Effector CD4-positive, alpha-beta T cell (primary cell): ENCODE data around the gene VPS45.
"Not testable (repeated sequence)": the region's sequence is repeated elsewhere in the genome, so short reads cannot be mapped to it uniquely, and the experiment has no call there.

ENCODE experiments used
- DNase-seq: peaks from one replicate; pipeline ENCODE4 v3.0.0-alpha.2; 2020

The VPS45 gene

DNA sequence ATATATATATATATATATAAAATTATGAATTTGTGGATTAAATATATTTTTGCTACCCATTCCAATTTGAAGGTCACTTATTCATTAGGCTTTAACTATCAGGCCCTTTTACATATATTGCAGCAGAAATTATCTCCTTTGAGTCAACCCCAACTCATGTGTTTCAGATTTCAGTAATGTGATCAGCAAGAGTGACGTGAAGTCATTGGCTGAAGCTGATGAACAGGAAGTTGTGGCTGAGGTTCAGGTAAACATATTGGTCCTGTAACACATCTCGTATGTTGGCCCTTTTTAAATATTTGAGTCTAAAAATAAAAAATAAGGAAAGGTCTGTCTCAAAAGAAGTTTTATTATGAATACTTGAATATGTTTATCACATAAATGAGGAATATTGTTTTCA is 8.5 kb downstream of the VPS45 start:
- no peak for DNase-seq

DNA sequence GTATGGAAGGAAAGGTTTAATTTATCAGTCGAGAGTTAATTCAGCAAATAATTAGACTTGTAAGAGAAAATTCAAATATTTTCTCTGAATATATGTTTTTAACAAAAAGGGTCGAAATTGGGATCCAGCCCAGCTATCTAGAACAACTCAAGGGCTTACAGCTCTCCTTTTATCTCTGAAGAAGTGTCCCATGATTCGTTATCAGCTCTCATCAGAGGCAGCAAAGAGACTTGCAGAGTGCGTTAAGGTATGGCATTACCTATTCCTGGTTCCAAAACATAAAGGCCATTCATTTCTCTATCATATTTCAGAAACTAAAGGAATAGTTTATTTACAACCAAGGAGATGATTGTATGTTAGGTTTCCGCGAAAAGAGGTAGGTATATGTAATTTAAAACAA is 9.4 kb downstream of the VPS45 start:
- DNase-seq: no peak

DNA sequence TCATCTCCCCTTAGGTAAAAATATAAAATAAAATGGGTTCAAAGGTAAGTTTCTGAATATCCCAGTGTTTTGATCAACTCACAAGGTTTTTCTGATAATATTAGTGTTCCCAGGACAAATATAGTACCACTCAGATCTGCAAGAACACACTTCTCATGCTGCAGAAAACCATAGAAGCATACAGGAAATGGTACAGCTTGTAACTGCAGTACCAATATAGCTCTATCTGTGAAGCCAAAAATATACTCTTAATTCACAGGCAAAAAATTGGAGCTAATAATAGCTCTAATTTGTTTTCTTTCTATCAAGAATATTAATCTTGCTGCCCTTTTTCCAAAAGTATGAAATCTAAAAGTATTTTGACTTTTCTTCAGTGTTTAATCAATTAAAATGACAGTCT is 13.2 kb downstream of the VPS45 start:
- no peak for DNase-seq

DNA sequence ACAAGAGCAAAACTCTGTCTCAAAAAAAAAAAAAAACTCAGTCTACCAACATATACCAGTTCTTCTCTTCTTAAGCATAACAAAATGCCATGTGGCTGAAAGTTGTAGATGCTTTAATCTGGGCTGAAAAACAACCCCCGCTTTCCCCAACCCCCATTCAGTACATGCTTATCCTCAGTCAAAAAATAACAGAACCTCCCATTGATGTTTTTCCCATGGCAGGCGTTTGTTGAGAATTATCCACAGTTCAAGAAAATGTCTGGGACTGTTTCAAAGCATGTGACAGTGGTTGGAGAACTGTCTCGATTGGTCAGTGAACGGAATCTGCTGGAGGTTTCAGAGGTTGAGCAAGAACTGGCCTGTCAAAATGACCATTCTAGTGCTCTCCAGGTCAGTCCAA is 14.9 kb downstream of the VPS45 start:
- DNase-seq: no peak

DNA sequence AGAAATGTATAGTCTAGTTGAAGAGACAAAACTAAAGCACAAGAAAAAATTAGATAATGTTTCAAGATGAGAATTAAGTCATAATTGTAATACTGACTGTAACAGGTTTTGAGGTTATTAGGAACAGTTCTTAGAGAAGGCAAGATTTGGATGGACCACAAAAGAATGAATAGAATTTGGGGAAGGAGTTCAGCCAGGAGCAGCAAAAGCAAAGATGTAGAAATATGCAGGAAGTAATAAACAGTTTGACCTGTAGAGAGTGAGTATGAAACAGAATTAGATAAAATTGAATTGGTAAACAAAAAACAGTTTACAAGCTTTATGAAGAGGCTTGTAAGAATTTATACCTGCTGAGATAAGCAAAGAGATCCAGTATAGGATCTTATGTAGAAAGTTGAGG is 16.3 kb downstream of the VPS45 start:
- DNase-seq: no peak

DNA sequence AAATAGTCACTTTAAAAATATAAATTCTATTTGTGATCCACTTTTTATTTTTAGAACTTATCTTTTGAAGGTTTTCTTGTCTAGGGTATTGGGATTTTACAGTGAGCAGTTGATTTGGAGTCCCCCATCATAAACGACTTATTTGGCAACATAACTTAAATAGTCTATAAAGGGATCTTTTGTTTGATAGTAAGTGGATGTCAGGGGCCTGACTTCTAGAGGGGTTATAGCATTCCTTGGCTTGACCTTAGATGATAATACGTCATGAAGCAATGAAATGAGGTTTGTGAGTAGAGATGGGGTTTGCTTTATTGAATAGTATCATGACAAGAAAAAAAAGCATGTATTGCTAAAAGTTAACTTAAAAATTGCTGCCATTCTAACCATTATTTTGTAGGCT is 17.8 kb downstream of the VPS45 start:
- DNase-seq: no peak

DNA sequence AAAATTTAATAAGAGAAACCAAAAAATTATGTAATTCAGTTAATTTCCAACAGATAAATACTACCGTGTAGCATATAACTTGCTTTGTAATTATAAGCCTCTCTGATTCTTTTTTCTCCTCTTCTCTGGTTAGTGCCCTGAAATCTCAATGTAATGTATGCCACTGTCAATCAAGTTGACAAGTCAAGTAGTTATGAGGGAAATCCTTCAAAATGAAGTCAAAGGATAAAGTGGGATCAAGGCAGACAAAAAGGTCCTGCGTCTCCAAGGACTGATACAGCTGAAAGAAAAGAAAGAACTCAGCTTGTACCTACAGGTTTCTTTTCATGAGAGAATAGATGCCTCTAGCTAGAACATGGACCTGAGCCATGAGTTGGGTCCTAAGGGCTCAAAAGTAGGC is 19.8 kb downstream of the VPS45 start:
- DNase-seq: no peak

DNA sequence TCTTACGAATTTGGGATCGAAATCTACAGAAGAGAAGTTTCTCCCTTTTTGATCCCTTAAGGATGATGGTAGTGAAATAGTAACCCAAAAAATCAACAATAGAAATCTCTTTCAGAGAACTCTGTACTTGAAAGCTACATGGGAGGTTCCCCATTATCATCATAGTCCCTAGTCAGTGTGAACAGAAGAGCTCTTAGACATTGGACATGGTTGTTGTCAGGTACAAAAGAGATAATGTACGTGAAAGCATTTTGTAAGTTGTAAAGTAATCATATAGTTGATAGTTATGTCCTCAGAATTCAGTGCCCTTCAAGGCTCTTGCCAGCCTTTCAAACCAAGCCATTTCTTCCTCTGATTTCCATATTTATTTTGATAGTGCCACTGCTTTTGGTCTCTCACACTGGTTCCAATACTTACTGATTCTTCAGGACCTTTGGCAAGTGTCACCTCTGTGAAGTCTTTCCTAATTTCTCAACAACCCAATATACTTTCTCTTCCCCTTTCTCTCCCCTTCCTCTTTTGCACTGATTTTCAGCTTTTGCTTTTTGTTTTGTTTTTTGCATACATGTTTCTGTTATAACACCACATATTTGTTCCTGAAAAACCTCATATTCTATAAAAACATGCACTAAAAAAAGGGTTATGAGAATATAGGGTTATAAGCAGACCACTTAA is 22.4 kb downstream of the VPS45 start:
- DNase-seq: no peak

DNA sequence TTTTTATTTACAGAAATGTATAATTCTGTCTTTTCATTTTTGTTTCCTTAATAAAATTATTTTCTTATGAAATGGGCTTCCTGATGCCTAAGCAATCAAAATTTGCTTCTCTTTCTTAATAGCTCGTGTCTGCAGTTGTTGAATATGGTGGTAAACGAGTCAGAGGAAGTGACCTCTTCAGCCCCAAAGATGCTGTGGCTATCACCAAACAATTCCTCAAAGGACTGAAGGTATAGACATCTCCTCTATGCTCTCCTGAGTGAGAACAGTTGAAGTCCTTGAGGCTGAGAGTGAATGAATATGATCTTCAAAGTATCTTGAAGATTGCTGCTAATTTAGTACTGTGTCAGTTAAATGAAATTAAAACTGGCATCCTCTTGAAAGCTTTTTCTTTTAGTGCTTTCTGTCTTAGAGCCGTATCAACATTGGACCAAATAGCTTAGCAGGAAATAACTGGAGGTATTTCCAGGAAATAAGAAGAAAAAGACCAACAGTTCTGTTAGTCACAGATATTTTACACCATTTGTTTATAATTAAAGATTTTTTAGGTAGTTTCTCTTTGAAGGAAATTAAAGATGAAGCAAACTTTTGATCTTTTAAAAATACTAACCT is 24.7 kb downstream of the VPS45 start:
- no peak for DNase-seq

DNA sequence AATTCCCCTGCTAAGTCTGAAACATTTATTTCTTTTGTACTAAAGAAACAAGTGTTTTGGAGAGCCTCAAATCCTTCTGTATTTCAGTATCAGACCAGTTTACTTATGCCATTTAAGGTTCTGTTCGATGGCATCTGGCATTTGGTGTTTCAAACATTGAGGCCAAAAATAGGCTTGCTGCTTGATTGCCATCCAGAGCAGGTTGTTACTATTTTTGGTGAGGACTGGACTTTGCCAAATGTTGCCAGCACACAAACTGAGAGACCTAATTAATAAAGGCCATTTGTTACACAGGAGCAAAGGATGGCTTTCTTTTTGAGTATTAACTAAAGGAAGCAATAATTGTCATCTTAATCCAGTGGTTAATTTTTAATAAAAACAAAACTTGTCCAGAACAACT is 26.2 kb downstream of the VPS45 start:
- DNase-seq: no peak

DNA sequence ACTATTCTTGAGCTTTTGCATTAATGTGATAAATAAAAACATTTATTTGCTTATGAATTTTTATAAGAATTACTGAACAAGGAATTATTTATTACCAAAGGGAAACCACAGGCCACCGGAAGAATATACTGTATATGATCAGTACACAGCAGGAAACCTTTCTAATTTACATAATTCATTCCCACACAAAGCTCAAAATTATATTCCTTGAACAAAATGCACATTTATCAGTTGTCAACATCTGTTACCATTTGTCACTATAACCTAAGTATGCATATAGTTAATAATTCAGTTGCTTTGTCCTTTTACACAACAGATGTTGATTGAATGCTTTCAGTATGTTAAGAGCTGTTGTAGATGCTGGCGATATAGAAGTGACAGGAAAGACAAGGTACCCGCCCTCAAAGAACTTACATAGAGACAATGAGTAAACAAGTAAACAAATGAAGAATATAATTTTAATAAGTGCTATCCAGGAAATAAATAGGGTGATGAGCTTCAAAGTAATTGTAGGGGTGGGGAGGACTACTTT is 27.2 kb downstream of the VPS45 start:
- DNase-seq: no peak

DNA sequence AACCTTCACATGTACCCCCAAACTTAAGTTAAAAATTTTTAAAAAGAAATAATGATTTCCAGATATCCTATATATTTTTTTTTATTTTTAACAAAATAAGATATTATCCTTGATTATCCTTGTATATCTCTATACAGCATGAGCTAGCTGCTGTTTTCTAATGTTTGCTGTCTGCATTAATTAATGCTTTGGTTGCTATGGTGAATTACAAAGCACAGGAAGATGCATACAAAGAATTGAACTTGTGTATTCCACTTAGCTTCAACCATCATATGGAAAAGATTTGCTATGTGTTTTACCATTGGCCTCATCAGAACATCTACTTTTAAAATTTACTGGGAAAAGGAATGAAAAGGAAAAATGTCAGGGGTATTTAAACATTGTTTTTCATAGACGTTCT is 35.4 kb downstream of the VPS45 start:
- no peak for DNase-seq

DNA sequence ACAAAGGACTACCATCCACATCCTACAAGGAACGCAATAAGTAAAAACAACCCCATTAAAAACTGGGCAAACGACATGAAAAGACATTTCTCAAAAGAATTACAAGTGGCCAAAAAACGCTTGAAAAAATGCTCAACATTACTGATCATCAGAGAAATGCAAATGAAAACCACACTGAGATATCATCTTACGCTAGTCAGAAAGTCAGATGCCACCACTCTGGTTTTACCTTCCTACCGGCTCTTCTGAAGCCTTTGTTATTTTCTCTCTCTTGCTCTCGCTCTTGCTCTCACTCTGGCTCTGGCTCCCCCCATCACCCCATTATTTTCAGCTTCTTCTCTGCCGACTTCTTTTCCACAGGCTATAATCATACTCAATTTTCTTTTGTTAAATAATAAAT is 38.8 kb downstream of the VPS45 start:
- DNase-seq: peak; percentile 14

DNA sequence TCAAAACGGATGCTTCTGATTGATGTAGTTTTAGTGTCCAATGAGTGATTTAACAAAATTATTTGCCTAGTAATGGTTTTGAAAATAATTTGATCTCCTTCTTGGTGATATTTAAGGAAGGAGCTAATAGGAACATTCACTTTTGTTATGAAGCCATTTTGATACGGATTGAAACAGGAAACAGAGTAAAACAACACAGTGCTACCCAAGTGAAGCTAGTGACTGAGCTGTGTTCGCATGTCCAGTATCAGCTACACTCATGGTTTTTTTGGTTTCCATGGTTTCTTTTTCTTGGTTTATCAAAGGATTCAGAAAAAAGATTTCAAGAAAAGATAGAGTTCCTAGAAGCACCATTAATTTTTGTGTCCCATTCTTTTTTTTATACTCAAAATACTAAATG is 42.0 kb downstream of the VPS45 start:
- DNase-seq: no peak

DNA sequence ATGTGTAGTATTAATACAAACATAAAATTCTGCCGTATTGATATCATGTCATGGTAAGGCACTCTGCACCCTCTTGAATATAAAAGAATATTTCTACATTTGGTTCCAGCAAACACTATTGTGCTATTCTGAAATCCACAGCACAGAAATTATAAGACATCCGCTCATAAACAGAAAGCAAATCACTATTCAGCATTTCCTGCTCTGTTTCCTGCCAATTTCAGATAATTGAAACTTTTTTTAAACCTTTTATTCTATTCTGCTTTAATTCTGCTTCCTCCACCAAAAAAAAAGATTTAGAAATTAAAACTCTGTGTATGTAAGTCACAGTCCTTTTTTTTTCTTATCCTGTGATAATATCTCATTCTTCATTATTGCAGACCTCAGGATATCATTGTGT is 42.5 kb downstream of the VPS45 start:
- no peak for DNase-seq

DNA sequence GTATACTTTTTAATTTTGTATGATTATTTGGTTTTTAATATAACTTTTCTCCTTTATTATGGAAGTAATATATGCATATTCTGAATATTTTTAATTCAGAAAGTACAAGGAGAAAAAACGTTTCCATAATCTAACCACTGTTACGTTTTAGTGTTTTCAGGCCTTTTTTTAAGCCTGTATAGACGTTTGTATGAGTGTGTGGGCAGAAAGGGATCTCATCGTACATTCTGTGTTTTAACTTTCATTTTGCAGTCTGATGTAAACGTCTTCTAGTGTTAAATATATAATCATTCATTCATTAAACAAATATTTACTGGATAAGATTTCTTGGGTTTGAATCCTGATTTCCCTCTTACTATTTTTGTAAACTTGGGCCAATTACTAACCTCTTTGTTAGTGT is 44.1 kb downstream of the VPS45 start:
- no peak for DNase-seq

DNA sequence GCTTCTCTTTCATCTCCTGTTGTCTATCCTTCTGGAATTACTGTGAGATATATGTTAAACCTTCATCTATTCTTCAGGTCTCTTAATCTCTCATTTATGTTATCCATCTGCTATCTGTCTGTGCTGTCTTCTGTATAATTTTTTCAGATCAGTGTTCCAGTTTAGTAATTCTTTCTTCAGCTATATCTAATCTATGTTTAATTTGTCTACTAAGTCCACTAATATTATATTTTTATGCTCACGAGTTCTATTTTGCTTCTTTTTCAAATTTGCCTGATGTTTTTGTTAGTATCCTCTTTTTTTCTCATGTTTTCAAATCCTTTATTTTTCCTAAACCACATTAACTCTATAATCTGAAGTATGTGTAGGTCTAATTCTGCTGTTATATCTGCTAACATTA is 47.5 kb downstream of the VPS45 start:
- no peak for DNase-seq

DNA sequence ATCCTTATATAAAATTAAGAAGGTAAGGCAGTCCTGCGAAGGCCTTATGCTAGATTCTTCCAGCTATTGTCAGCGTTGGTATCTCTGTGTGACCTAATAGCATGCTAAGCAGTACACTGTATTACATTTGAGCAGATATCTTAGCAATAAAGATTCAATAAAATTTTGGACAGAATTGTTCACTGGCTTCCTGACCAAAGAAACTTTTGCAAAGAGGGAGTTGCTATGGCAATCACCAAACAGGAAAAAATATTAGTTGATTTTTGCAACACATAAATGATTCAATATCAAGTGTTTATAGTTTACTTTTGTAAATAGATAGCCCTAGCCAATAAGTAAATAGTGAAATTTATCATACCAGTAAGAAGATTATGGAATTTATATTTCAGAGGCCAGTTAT is 51.1 kb downstream of the VPS45 start:
- DNase-seq: no peak

DNA sequence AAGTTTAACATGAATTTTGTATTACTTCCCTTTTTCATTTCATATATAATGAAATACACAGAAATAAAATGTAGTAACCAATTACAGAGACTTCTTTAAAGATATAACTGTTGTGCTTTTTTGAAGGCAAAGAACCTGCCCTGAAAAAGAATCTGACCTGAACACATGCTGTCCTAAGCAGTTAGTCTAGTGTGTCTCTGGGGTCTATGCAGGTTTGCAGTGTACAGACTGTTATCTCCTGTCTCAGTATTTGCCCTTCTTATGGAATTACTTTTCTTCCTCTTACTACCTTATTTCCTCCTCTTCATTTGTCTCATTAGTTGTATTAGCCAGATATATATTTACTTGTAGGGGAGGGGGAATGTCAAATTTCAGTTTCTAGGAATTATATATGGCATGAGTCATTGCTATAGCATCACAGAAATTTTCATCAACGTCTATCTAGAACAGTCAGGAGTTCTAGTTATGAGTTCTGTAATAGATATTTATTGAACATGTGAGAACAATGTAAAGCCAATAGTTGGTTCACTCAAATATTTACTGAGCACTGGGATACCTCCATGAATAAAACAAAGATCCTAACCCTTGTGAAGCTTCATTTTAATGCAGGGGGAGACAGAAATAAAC is 53.8 kb downstream of the VPS45 start:
- DNase-seq: no peak

DNA sequence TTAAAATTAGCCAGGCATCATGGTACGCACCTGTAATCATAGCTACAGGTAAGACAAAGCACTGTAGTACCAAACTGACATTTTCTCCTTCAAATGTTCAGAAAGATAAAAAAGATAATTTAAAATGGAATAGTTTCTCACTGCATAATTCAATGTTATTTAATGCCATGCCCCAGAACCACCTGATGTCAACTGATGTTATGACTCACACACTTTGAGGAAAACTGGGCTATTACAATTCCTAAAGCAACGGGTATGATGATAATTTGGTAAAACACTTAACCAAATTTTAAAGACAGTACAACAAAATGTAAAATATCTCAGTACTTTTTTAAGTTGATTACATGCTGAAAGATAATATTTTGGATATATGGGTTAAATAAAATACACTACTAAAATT is 59.2 kb downstream of the VPS45 start:
- no peak for DNase-seq

DNA sequence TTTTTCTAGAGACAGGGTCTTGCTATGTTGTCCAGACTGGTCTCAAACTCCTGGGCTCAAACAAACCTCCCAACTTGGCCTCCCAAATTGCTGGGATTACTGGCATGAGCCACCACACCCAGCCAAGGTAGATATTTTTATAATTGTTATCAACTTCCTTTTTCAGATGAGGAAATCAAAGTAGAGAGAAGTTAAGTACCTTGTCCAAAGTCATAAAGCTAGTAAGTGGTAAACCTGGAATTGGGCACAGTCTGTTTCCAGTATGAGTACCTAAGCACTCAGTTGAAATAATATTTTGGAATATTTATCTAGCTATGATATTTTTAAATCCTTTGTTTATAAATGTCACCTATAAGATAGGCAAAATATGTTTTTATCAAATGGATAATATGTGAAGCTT is 59.9 kb downstream of the VPS45 start:
- no peak for DNase-seq

DNA sequence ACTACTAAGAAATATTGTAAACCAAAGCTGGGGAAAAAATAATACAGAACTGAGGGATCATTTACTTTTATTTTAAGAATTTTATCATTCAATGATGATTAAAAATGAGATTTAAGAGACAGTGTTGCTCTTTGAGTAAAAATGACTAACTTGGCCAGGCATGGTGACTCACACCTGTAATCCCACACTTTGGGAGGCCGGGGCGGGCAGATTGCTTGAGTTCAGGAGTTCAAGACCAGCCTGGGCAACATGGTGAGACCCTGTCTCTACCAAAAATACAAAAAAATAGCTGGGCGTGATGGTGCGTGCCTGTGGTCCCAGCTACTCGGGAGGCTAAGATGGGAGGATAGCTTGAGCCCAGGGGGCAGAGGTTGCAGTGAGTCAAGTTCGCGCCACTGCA is 60.3 kb downstream of the VPS45 start:
- DNase-seq: no peak

DNA sequence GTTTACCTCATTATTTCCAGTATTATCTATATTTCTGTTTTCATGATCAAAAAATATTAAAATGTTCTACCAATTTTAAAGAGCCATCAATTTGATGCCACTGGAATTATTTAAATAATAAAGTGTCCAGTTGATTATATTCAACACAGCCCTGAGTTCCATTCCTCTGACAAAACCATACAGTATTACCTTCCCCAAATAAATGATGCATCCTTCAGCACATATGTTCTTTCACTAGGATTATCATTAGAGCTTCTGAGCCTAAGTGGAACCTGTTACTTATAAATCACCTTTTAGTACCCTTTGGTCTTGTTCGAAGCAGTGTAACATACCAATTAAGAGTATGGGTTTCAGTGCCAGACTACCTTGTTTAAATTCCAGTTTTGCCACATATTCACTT is 64.8 kb downstream of the VPS45 start:
- DNase-seq: no peak

DNA sequence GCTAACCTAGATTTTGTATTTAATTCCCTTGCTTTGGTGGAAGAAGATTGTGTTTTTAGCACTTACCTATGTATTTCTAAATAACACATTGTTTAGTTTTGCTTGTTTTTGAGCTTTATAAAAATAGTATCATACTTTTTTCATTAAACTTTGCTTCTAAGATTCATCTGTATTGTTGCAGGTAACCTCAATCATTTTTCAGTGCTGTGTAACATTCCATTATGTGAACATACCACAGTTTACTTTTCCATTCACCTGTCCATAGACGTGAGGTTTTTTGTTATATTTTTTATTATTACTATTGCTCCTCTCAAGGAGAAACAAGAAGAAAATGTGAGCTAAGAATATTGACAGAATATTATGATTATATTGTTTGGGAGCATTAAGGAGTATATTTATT is 67.0 kb downstream of the VPS45 start:
- no peak for DNase-seq

DNA sequence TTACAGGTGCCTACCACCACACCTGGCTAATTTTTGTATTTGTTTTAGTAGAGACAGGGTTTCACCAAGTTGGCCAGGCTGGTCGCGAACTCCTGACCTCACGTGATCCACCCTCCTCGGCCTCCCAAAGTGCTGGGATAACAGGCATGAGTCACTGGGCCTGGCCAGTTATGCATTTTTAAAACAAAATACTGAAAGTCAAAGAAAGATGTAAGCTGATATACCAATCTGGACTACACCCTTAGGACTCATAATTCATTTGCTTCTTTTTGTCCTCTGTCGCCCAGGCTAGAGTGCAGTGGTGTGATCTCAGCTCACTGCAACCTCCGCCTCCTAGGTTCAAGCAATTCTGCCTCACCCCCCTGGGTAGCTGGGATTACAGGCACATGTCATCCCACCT is 67.8 kb downstream of the VPS45 start:
- not testable (repeated sequence) for DNase-seq
